ENCODE data around the gene CIDEC. TPM values are rescaled to one million over a fixed set of nuclear protein-coding genes. Genes with fewer than 3 reads are reported as not detected.

Gene CIDEC
- total and polyA plus RNA-seq, 9 of the 15 experiments (the other 6 are each of a cell fraction or from before 2014, with no cell fraction given) = not detected

- TF ChIP-seq JUN (IDR thresholded peaks at IDR 0.05; ENCODE audit: borderline replicate concordance, low read depth, low read length) = 0 out of 2 replicates have a peak, but pooled peaks have one; percentile 18
- no peak for TF ChIP-seq JUN (CRISPR knock-in tag; IDR thresholded peaks at IDR 0.05; ENCODE audit: borderline replicate concordance)
- TF ChIP-seq ZFX (CRISPR knock-in tag; IDR thresholded peaks at IDR 0.05) = peak; percentile 71
- 0 out of 4 replicates have a peak, but pooled peaks of 1 of the 2 experiments have one; percentile 23 for TF ChIP-seq TBL1XR1 (IDR thresholded peaks at IDR 0.05; ENCODE audit: low read length in 2 of 2)
- TF ChIP-seq PHTF2 (CRISPR knock-in tag; IDR thresholded peaks at IDR 0.05) = no peak
- TF ChIP-seq MGA (IDR thresholded peaks at IDR 0.05) = peak; percentile 76
- TF ChIP-seq CBFB (CRISPR knock-in tag; IDR thresholded peaks at IDR 0.05) = peak; percentile 47; the same call in 1 of the 2 replicates
- TF ChIP-seq SREBF2 (CRISPR knock-in tag; IDR thresholded peaks at IDR 0.05) = 0 out of 2 replicates have a peak, but pooled peaks have one; percentile 51
- TF ChIP-seq ZNF134 (CRISPR knock-in tag; conservative IDR thresholded peaks at IDR 0.05) = peak; percentile 45; the same call in 1 of the 2 replicates
- no peak for TF ChIP-seq ID3 (CRISPR knock-in tag; IDR thresholded peaks at IDR 0.05)
- TF ChIP-seq ID3 (tag; IDR thresholded peaks at IDR 0.05) = peak; percentile 84; the same call in 1 of the 2 replicates
- 0 out of 2 replicates have a peak, but pooled peaks have one; percentile 6 for TF ChIP-seq MAFF (IDR thresholded peaks at IDR 0.05; ENCODE audit: low read length)
- TF ChIP-seq NR3C1 (CRISPR knock-in tag; IDR thresholded peaks at IDR 0.05) = no peak
- no peak for TF ChIP-seq ELF2 (CRISPR knock-in tag; IDR thresholded peaks at IDR 0.05)
- peak; percentile 21 for TF ChIP-seq CCNT2 (IDR thresholded peaks at IDR 0.05; ENCODE audit: borderline replicate concordance, extremely low read depth, insufficient read length, low read depth, low read length)
- TF ChIP-seq HDAC8 (tag; IDR thresholded peaks at IDR 0.05) = peak; percentile 69; the same call in 1 of the 2 replicates
Measured at GRCh38 chr3:9897408-9898372, 17.6 kb upstream of the CIDEC start (continued).
